Airway epithelial cell (primary cell): ENCODE measurements around the gene CLIP4. TPM values are rescaled to one million over a fixed set of nuclear protein-coding genes. Genes with fewer than 3 reads are reported as not detected.

Source experiments
- total RNA-seq: library from RNA; depleted of rRNA; stranded (reverse); fragments of >200 nt; gene quantifications from 2 replicates; pipeline ENCODE4 v1.2.3, GENCODE V29; 2015

The CLIP4 gene
- 18.6 and 21.9 TPM in 2 replicates for total RNA-seq

GRCh38 chr2:29114946-29115609, at the start of gene CLIP4:
CLIP4 (plus strand) TSS chr2:29115415; CDS start chr2:29121389, 5,974 bp downstream.

DNA sequence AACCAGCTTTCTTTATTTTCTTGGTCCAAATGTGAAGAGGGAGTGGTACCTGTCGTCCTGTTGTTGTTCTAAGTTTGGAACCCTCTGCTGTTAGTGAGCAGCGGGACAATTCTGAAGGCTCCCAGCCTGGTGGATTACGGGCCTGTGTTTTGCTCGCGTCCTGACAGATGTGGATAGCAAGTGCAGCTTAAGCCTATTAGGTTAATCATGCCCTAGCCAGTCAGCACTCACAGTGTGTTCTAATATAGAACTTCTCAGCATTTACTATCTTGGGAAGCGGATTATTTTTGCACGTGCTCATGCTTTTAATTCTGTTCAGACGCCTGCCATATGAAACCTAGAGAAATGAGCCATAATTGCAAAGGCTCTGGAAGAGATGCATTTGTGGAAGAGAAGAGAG, 40.8 kb upstream of the CLIP4 start, which contains the start of gene PCARE:
Gene PCARE, minus strand, starts transcription at position 113 of the 400 bp plus-strand sequence. CDS start 262 bp downstream, outside the sequence.

Other genes starting within 250 kb of the CLIP4 start
- 8.5 and 12.0 TPM in 2 replicates for gene TRMT61B, start 245.1 kb upstream of the CLIP4 start, total RNA-seq
- gene WDR43, start 220.7 kb upstream of the CLIP4 start, total RNA-seq, result 52.0 and 58.0 TPM in 2 replicates
- not detected in 2 replicates for gene TOGARAM2, start 134.1 kb upstream of the CLIP4 start, total RNA-seq
- gene PCARE, start 40.9 kb upstream of the CLIP4 start, total RNA-seq, result not detected in 2 replicates